AG04449 (cell line): Measurements from ENCODE around the gene ARHGAP10.
A peak's percentile ranks its signal among the peaks of the same experiment; 100 is the strongest.

Experiments used
- CTCF ChIA-PET: fragments of 350-600 bp; formaldehyde crosslinking; extraction: SDS; loops from one replicate; lab custom pipeline; 2021; ENCODE audit warnings: antibody characterized with exemption; lab: Yijun Ruan, JAX
- POLR2A ChIA-PET: fragments of 400-600, 350-600 bp; formaldehyde crosslinking; extraction: SDS; loops from one replicate; lab custom pipeline; 2020; ENCODE audit warnings: antibody characterized with exemption, inconsistent platforms; lab: Yijun Ruan, JAX
- DNase-seq: peaks from one replicate; pipeline ENCODE4 v3.0.0-alpha.2; 2010; ENCODE audit warnings: low read depth, low spot score
- H3K4me3 ChIP-seq: 2 replicates; pipeline ENCODE4 v1.5.1; 2011; ENCODE audit warnings: low read depth, mild to moderate bottlenecking, control low read depth, low read length
- CTCF ChIP-seq: IDR thresholded peaks from one replicate; pipeline ENCODE4 v1.5.1; 2011; ENCODE audit warnings: mild to moderate bottlenecking, moderate library complexity, low read length, control low read depth, inconsistent platforms; ENCODE audit not compliant: insufficient read depth; ENCODE audit errors: missing control alignments

Gene ARHGAP10

GRCh38 chr4:147916351-147916750 lies 184.5 kb downstream of the ARHGAP10 start:
- TF ChIP-seq CTCF: no peak
- no peak overlapping the region for H3K4me3 ChIP-seq
- ChIA-PET POLR2A (no interaction called here), CTCF (interaction anchor here (1.1 to 2.8 kb wide), 2 partner anchors 9 to 68 kb away, joined by 3 to 14 read pairs; no protein-coding TSS in a partner anchor)
- no peak for DNase-seq

- CTCF ChIA-PET: no interaction called here
- H3K4me3 ChIP-seq: no peak overlapping the region
- DNase-seq: no peak
- TF ChIP-seq CTCF: no peak
- POLR2A ChIA-PET: no interaction called here
These were observed 191.5 kb downstream of the ARHGAP10 start for GRCh38 chr4:147923381-147923780.

- ChIA-PET POLR2A (no interaction called here), CTCF (no interaction called here)
- no peak for DNase-seq
- TF ChIP-seq CTCF: no peak
- H3K4me3 ChIP-seq: no peak overlapping the region
These were observed 192.0 kb downstream of the ARHGAP10 start for GRCh38 chr4:147923854-147924253.

- CTCF ChIA-PET: interaction anchor here (0.6 to 1.7 kb wide), 10 partner anchors 9 to 1354 kb away, joined by 3 to 14 read pairs (median 4); no protein-coding TSS in a partner anchor
- TF ChIP-seq CTCF: peak; percentile 56
- POLR2A ChIA-PET: no interaction called here
- no peak for DNase-seq
- no peak overlapping the region for H3K4me3 ChIP-seq
These were observed 192.9 kb downstream of the ARHGAP10 start for GRCh38 chr4:147924604-147925412.

- DNase-seq: no peak
- TF ChIP-seq CTCF: no peak
- no peak overlapping the region for H3K4me3 ChIP-seq
- POLR2A ChIA-PET: no interaction called here
- CTCF ChIA-PET: interaction anchor here (2.1 kb wide), 1 partner anchor 61 kb away, joined by 6 read pairs; no protein-coding TSS in a partner anchor
These were observed 195.7 kb downstream of the ARHGAP10 start for GRCh38 chr4:147927377-147928137.

GRCh38 chr4:147928400-147928799 lies 196.5 kb downstream of the ARHGAP10 start:
- ChIA-PET CTCF (interaction anchor here (2.1 kb wide), 1 partner anchor 61 kb away, joined by 6 read pairs; no protein-coding TSS in a partner anchor), POLR2A (no interaction called here)
- no peak for DNase-seq
- H3K4me3 ChIP-seq: no peak overlapping the region
- no peak for TF ChIP-seq CTCF
